SW480 (cell line): Measurements from ENCODE around the gene MKI67.

Experiments used
- DNase-seq: peaks from one replicate; pipeline ENCODE4 v3.0.0-alpha.2; 2016; ENCODE audit warnings: low spot score

The MKI67 gene

GRCh38 chr10:128084364-128084763 is 41.9 kb downstream of the MKI67 start:
- DNase-seq = no peak

- DNase-seq = no peak
These were observed 42.9 kb downstream of the MKI67 start for GRCh38 chr10:128083191-128083895.

- no peak for DNase-seq
These were observed 44.5 kb downstream of the MKI67 start for GRCh38 chr10:128081720-128082119.

- no peak for DNase-seq
These were observed 45.0 kb downstream of the MKI67 start for GRCh38 chr10:128081222-128081621.

GRCh38 chr10:128080641-128081040 is 45.6 kb downstream of the MKI67 start:
- no peak for DNase-seq

- DNase-seq = no peak
These were observed 46.0 kb downstream of the MKI67 start for GRCh38 chr10:128080231-128080630.

- no peak for DNase-seq
These were observed 47.9 kb downstream of the MKI67 start for GRCh38 chr10:128078136-128078969.

GRCh38 chr10:128077155-128077875 is 48.9 kb downstream of the MKI67 start:
- DNase-seq = no peak

GRCh38 chr10:128074589-128074988 is 51.6 kb downstream of the MKI67 start:
- no peak for DNase-seq

GRCh38 chr10:128073890-128074289 is 52.3 kb downstream of the MKI67 start:
- no peak for DNase-seq

GRCh38 chr10:128072941-128073645 is 53.1 kb downstream of the MKI67 start:
- DNase-seq = no peak

GRCh38 chr10:128072046-128072445 is 54.2 kb downstream of the MKI67 start:
- no peak for DNase-seq

- no peak for DNase-seq
These were observed 54.8 kb downstream of the MKI67 start for GRCh38 chr10:128071417-128071782.

GRCh38 chr10:128070721-128071416 is 55.4 kb downstream of the MKI67 start:
- no peak for DNase-seq

- no peak for DNase-seq
These were observed 56.1 kb downstream of the MKI67 start for GRCh38 chr10:128070161-128070560.

GRCh38 chr10:128069351-128070051 is 56.7 kb downstream of the MKI67 start:
- DNase-seq = peak; percentile 74

- DNase-seq = no peak
These were observed 57.6 kb downstream of the MKI67 start for GRCh38 chr10:128068398-128069285.

- no peak for DNase-seq
These were observed 58.4 kb downstream of the MKI67 start for GRCh38 chr10:128067691-128068397.

- DNase-seq = no peak
These were observed 59.3 kb downstream of the MKI67 start for GRCh38 chr10:128066870-128067382.
